ENCODE measurements around the gene PARS2. TPM values are rescaled to one million over a fixed set of nuclear protein-coding genes. Genes with fewer than 3 reads are reported as not detected.
"Not testable (repeated sequence)": the region's sequence is repeated elsewhere in the genome, so short reads cannot be mapped to it uniquely, and the experiment has no call there.

Gene PARS2
- total RNA-seq, 1 donor = 5.6 TPM

GRCh38 chr1:54782588-54782987 is 18.3 kb upstream of the PARS2 start:
- TF ChIP-seq CTCF (IDR thresholded peaks at IDR 0.05; ENCODE audit: insufficient read depth, low read depth, low read length) = no peak
- DNase-seq (ENCODE audit: low read depth) = no peak
- H3K4me3 ChIP-seq (ENCODE audit: low read depth, low read length) = no peak overlapping the region

GRCh38 chr1:54782156-54782555 is 17.8 kb upstream of the PARS2 start:
- H3K4me3 ChIP-seq (ENCODE audit: low read depth, low read length) = no peak overlapping the region
- no peak for DNase-seq (ENCODE audit: low read depth)
- TF ChIP-seq CTCF (IDR thresholded peaks at IDR 0.05; ENCODE audit: insufficient read depth, low read depth, low read length) = no peak

- DNase-seq (ENCODE audit: low read depth) = no peak
- TF ChIP-seq CTCF (IDR thresholded peaks at IDR 0.05; ENCODE audit: insufficient read depth, low read depth, low read length) = no peak
- H3K4me3 ChIP-seq (ENCODE audit: low read depth, low read length) = no peak overlapping the region
Observed at GRCh38 chr1:54781023-54781723, 16.9 kb upstream of the PARS2 start.

- no peak for TF ChIP-seq CTCF (IDR thresholded peaks at IDR 0.05; ENCODE audit: insufficient read depth, low read depth, low read length)
- no peak for DNase-seq (ENCODE audit: low read depth)
- H3K4me3 ChIP-seq (ENCODE audit: low read depth, low read length) = no peak overlapping the region
Observed at GRCh38 chr1:54777431-54777830, 13.1 kb upstream of the PARS2 start.

GRCh38 chr1:54777011-54777410 is 12.7 kb upstream of the PARS2 start:
- no peak for TF ChIP-seq CTCF (IDR thresholded peaks at IDR 0.05; ENCODE audit: insufficient read depth, low read depth, low read length)

GRCh38 chr1:54775828-54776721 is 11.8 kb upstream of the PARS2 start:
- DNase-seq (ENCODE audit: low read depth) = peak; percentile 28
- not testable (repeated sequence) for H3K4me3 ChIP-seq (ENCODE audit: low read depth, low read length)

More at GRCh38 chr1:54777011-54777410, 12.7 kb upstream of the PARS2 start:
- DNase-seq (ENCODE audit: low read depth) = no peak
- no peak overlapping the region for H3K4me3 ChIP-seq (ENCODE audit: low read depth, low read length)

GRCh38 chr1:54774820-54775498 is 10.6 kb upstream of the PARS2 start:
- H3K4me3 ChIP-seq (ENCODE audit: low read depth, low read length) = no peak overlapping the region
- no peak for TF ChIP-seq CTCF (IDR thresholded peaks at IDR 0.05; ENCODE audit: insufficient read depth, low read depth, low read length)
- peak; percentile 16 for DNase-seq (ENCODE audit: low read depth)

Data from fibroblast of villous mesenchyme (primary cell).